Suprapubic skin (tissue), 4 donors: Measurements from ENCODE around the gene CTH. TPM values are rescaled to one million over a fixed set of nuclear protein-coding genes. Genes with fewer than 3 reads are reported as not detected.
A peak's percentile ranks its signal among the peaks of the same experiment; 100 is the strongest.

Source experiments
- DNase-seq, 2 donors: peaks; one replicate each; pipeline ENCODE4 v3.0.0-alpha.2; 2019; ENCODE audit warnings: low spot score in 2 of 2
- H3K27ac ChIP-seq: fragments of 200-600 bp; sonication (generic); one replicate; pipeline ENCODE4 v1.5.1; 2019
- H3K27me3 ChIP-seq: fragments of 200-600 bp; sonication (generic); one replicate; pipeline ENCODE4 v1.5.1; 2019
- H3K36me3 ChIP-seq: fragments of 200-600 bp; sonication (generic); one replicate; pipeline ENCODE4 v1.5.1; 2019
- H3K4me1 ChIP-seq: fragments of 200-600 bp; sonication (generic); one replicate; pipeline ENCODE4 v1.5.1; 2019
- H3K4me3 ChIP-seq: fragments of 200-600 bp; sonication (generic); one replicate; pipeline ENCODE4 v1.5.1; 2019; ENCODE audit warnings: mild to moderate bottlenecking
- H3K9me3 ChIP-seq: fragments of 200-600 bp; sonication (generic); one replicate; pipeline ENCODE4 v1.5.1; 2019
- CTCF ChIP-seq, 2 donors: fragments of 200-600 bp in 1 of 2; fragments of 450-650 bp in 1 of 2; sonication (generic) in 1 of 2; IDR thresholded peaks; one replicate each; pipeline ENCODE4 v1.5.1; 2016 to 2019; ENCODE audit warnings: antibody characterized with exemption in 2 of 2, mild to moderate bottlenecking in 1 of 2, moderate library complexity in 1 of 2
- EP300 ChIP-seq: sonication (generic); formaldehyde crosslinking; IDR thresholded peaks from one replicate; pipeline ENCODE4 v1.6.1; 2017; ENCODE audit warnings: antibody characterized with exemption
- POLR2A ChIP-seq, 2 donors: fragments of 450-650 bp; IDR thresholded peaks; one replicate each; pipeline ENCODE4 v1.6.1; 2017; ENCODE audit warnings: antibody characterized with exemption in 2 of 2, mild to moderate bottlenecking in 2 of 2, moderate library complexity in 2 of 2
- POLR2AphosphoS5 ChIP-seq, 3 donors: sonication (generic); formaldehyde crosslinking; IDR thresholded peaks; one replicate each; pipeline ENCODE4 v1.6.1; 2017; ENCODE audit warnings: antibody characterized with exemption in 3 of 3
- WGBS: methylation state at CpG from one replicate; pipeline ENCODE4 v1.1.5; 2018; 5-methylcytosine and 5-hydroxymethylcytosine counted together
- total RNA-seq, 4 donors: library from RNA; depleted of rRNA; stranded (reverse); fragments of >200 nt; gene quantifications; one replicate each; pipeline ENCODE4 v1.1.0, GENCODE V29; 2016

CTH gene
- total RNA-seq, 4 donors from 2014 or later, result 0.89 to 3.9 (median 2.2) TPM

DNA sequence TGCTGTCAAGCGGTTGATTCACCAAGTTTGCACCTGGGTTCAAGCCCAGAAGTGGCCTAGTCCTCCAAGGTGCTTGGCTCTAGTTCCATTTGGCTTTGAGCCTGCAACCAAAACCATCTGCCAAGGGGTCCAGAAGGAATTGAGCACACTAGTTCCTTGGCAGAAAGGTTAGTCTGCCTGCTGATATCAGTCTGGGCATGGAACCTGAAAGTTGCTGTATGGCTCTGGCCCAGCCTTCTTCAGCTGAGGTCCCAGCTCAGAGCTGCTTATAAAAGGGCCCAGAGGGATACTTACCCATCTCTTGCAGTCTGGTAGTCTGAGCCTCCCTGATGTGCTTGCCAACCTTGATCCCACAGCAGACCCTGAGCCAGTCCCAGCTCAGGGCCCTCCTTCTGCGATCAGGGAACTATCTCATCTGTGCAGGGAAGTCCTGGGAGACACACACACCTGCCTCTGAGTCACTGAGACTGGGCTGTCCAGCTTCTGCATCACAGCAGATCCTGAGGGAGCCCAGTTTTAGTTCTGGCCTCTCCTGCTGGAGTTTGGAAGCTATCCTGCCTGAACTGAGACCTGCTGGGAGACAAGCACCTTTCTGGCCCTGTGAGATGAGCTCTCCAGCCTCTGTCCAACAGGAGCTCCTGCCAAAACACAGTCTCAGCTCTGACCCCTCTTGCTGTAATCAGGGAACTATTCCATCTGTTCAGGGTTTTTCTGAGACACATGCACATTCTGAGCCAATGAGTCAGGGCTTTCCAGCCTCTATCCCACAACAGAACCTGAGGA lies 75.8 kb downstream of the CTH start:
- H3K36me3 ChIP-seq, result no peaks in the 10 kb centered on the region
- no peaks in the 10 kb centered on the region for H3K4me1 ChIP-seq
- H3K27me3 ChIP-seq, result no peaks in the 10 kb centered on the region
- DNase-seq, result no peak
- 73% methylated on average over 2 of the region's 2 CpGs for WGBS
- H3K27ac ChIP-seq, result no peak overlapping the region
- no peak overlapping the region for H3K4me3 ChIP-seq
- H3K9me3 ChIP-seq, result no peaks in the 10 kb centered on the region
- no peak for TF ChIP-seq EP300
- TF ChIP-seq POLR2AphosphoS5 (IDR thresholded peaks at IDR 0.05), result no peak

DNA sequence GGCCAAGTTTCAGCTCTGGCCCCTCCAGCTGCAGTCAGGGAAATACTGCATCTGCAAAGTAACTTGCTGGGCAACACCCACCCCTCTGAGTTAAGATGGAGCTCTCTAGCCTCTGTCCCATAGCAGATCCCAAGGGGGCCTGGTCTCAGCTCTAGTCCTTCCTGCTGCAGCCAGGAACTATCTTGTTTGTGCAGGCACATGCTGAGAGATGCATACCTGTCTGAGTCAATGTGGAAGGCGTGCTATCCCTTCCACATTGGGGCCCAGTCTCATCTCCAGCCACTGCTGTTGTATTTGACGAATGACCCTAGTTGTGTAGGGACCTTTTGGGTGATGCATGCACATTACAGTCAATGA lies 76.4 kb downstream of the CTH start:
- no peak for DNase-seq
- H3K27ac ChIP-seq, result no peak overlapping the region
- WGBS, result 100% methylated on average over 1 of the region's 2 CpGs

DNA sequence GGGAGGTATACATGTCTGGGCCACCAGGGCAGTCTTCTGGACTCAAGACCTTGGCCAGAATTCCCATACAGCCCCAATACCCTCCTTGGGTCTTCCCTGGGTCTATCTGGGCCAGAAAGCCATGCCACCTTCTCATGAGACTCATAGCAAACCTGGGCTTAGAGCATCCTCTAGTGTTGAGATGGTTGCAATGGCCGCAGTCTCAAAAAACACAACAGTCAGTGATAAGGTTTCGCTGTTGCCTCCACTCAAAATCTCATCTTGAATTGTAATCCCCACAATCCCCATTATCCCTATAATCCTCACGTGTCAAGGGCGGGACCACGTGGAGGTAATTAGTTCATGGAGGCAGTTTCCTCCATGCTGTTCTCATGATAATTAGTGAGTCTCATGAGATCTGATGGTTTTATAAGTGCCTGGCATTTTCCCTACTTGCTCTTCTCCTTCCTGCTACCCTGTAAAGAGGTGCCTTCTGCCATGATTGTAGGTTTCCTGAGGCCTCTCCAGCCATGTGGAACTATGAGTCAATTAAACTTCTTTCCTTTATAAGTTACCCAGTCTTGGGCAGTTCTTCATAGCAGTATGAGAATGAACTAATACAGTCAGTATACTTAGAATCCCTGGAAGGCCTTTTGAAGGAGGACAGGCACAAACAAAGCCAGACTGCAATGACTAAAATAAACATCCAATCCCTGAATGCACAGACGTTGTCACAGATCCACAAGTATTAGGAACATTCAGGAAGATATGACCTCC lies 77.0 kb downstream of the CTH start:
- DNase-seq, result no peak
- H3K4me3 ChIP-seq, result no peak overlapping the region
- 72% methylated on average over 6 of the region's 6 CpGs for WGBS
- H3K36me3 ChIP-seq, result no peaks in the 10 kb centered on the region
- no peaks in the 10 kb centered on the region for H3K27me3 ChIP-seq
- H3K27ac ChIP-seq, result no peak overlapping the region
- no peaks in the 10 kb centered on the region for H3K9me3 ChIP-seq
- no peaks in the 10 kb centered on the region for H3K4me1 ChIP-seq
- TF ChIP-seq POLR2A (IDR thresholded peaks at IDR 0.05) (no peak), CTCF (IDR thresholded peaks at IDR 0.05) (peak in 1 of 2 donors; percentile 18)

More for the DNA sequence above, 76.4 kb downstream of the CTH start:
- TF ChIP-seq POLR2AphosphoS5 (IDR thresholded peaks at IDR 0.05), result no peak
- no peak for TF ChIP-seq POLR2A (IDR thresholded peaks at IDR 0.05)
- no peak for TF ChIP-seq EP300
- TF ChIP-seq CTCF (IDR thresholded peaks at IDR 0.05), result no peak
- no peaks in the 10 kb centered on the region for H3K27me3 ChIP-seq
- no peak overlapping the region for H3K4me3 ChIP-seq
- no peaks in the 10 kb centered on the region for H3K4me1 ChIP-seq
- H3K9me3 ChIP-seq, result no peaks in the 10 kb centered on the region
- no peaks in the 10 kb centered on the region for H3K36me3 ChIP-seq

Other genes with a start within 250 kb of the CTH start
- 10 to 100 TPM in 2 of 4 donors, 1 to 10 TPM in 2; 8.6 to 14.4 (median 10.4) TPM for gene LRRC40, start 205.7 kb upstream of the CTH start, total RNA-seq
- 100 to 1,000 TPM; 104 to 419 (median 110) TPM for gene SRSF11, start 189.9 kb upstream of the CTH start, total RNA-seq
- gene ANKRD13C, start 56.5 kb upstream of the CTH start, total RNA-seq, result 10 to 100 TPM; 21.5 to 36.2 (median 25.7) TPM